HEK293T (cell line): ENCODE measurements around the gene KCNH3.

ENCODE experiments used
- CTCF ChIA-PET: fragments of 350-600 bp; formaldehyde crosslinking; extraction: SDS; loops from one replicate; lab custom pipeline; 2021; ENCODE audit warnings: antibody characterized with exemption, inconsistent platforms; lab: Yijun Ruan, JAX
- POLR2A ChIA-PET: fragments of 350-600 bp; formaldehyde crosslinking; extraction: SDS; loops from one replicate; lab custom pipeline; 2020; ENCODE audit warnings: antibody characterized with exemption, inconsistent platforms; lab: Yijun Ruan, JAX
- DNase-seq: peaks from one replicate; pipeline ENCODE4 v3.0.0; 2012; ENCODE audit warnings: mixed read lengths; ENCODE audit errors: extremely low spot score
- ARNT ChIP-seq: fragments of 450-650 bp; IDR thresholded peaks from 2 replicates; pipeline ENCODE4 v1.6.1; 2017; ENCODE audit warnings: mild to moderate bottlenecking
- BHLHE40 ChIP-seq: fragments of 450-650 bp; IDR thresholded peaks from 2 replicates; pipeline ENCODE4 v1.6.1; 2016; ENCODE audit warnings: mild to moderate bottlenecking, moderate library complexity, borderline replicate concordance
- CTBP1 ChIP-seq: fragments of 450-650 bp; IDR thresholded peaks from 2 replicates; pipeline ENCODE4 v1.6.1; 2016; ENCODE audit warnings: borderline replicate concordance
- ELF4 ChIP-seq: fragments of 450-650 bp; IDR thresholded peaks from 2 replicates; pipeline ENCODE4 v1.6.1; 2017; ENCODE audit warnings: antibody characterized with exemption
- FOXA1 ChIP-seq: fragments of 450-650 bp; IDR thresholded peaks from 2 replicates; pipeline ENCODE4 v1.6.1; 2016; ENCODE audit warnings: mild to moderate bottlenecking
- FOXK2 ChIP-seq: fragments of 450-650 bp; IDR thresholded peaks from 2 replicates; pipeline ENCODE4 v1.6.1; 2016; ENCODE audit warnings: mild to moderate bottlenecking
- FOXM1 ChIP-seq: fragments of 450-650 bp; IDR thresholded peaks from 2 replicates; pipeline ENCODE4 v1.6.1; 2017; ENCODE audit warnings: mild to moderate bottlenecking, borderline replicate concordance
- HDGF ChIP-seq: fragments of 450-650 bp; IDR thresholded peaks from 2 replicates; pipeline ENCODE4 v1.6.1; 2017; ENCODE audit warnings: antibody characterized with exemption, borderline replicate concordance
- L3MBTL2 ChIP-seq: fragments of 450-650 bp; conservative IDR thresholded peaks from 2 replicates; pipeline ENCODE4 v1.6.1; 2016; ENCODE audit warnings: mild to moderate bottlenecking
- LEF1 ChIP-seq: fragments of 450-650 bp; IDR thresholded peaks from 2 replicates; pipeline ENCODE4 v1.6.1; 2017; ENCODE audit warnings: mild to moderate bottlenecking, borderline replicate concordance
- NFRKB ChIP-seq: fragments of 450-650 bp; IDR thresholded peaks from 2 replicates; pipeline ENCODE4 v1.6.1; 2016; ENCODE audit warnings: mild to moderate bottlenecking, moderate library complexity
- SP1 ChIP-seq: fragments of 450-650 bp; IDR thresholded peaks from 2 replicates; pipeline ENCODE4 v1.6.1; 2017
- SUZ12 ChIP-seq: fragments of 450-650 bp; IDR thresholded peaks from 2 replicates; pipeline ENCODE4 v1.6.1; 2016; ENCODE audit warnings: mild to moderate bottlenecking
- TARDBP ChIP-seq: fragments of 450-650 bp; IDR thresholded peaks from 2 replicates; pipeline ENCODE4 v1.6.1; 2016
- ZNF384 ChIP-seq: fragments of 450-650 bp; IDR thresholded peaks from 2 replicates; pipeline ENCODE4 v1.6.1; 2016
- TF ChIP-seq, protein P1 (sequence below): fragments of 450-650 bp; IDR thresholded peaks from 2 replicates; pipeline ENCODE4 v1.6.1; 2016

Gene KCNH3

GRCh38 chr12:49540229-49541139, 1.7 kb downstream of the KCNH3 start:
- ChIA-PET CTCF (no interaction called here), POLR2A (interaction anchor here (1.3 kb wide), 1 partner anchor 10 kb away, joined by 3 read pairs; no protein-coding TSS in a partner anchor)
- TF ChIP-seq ARNT = no peak
- no peak for TF ChIP-seq L3MBTL2
- no peak for TF ChIP-seq CTBP1
- no peak for TF ChIP-seq FOXK2
- TF ChIP-seq NFRKB = no peak
- TF ChIP-seq, protein P1, sequence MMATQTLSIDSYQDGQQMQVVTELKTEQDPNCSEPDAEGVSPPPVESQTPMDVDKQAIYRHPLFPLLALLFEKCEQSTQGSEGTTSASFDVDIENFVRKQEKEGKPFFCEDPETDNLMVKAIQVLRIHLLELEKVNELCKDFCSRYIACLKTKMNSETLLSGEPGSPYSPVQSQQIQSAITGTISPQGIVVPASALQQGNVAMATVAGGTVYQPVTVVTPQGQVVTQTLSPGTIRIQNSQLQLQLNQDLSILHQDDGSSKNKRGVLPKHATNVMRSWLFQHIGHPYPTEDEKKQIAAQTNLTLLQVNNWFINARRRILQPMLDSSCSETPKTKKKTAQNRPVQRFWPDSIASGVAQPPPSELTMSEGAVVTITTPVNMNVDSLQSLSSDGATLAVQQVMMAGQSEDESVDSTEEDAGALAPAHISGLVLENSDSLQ = no peak
- no peak for TF ChIP-seq ZNF384
- TF ChIP-seq SP1 = no peak
- no peak for TF ChIP-seq TARDBP
- no peak for TF ChIP-seq FOXA1
- no peak for TF ChIP-seq ELF4
- no peak for TF ChIP-seq BHLHE40
- no peak for TF ChIP-seq LEF1
- TF ChIP-seq FOXM1 = no peak
- TF ChIP-seq HDGF = no peak
- TF ChIP-seq SUZ12 = no peak

GRCh38 chr12:49541140-49541861, 2.5 kb downstream of the KCNH3 start:
- DNase-seq = no peak
- CTCF ChIA-PET = interaction anchor here (1.2 kb wide), 1 partner anchor 13 kb away, joined by 4 read pairs; no protein-coding TSS in a partner anchor
- TF ChIP-seq FOXM1 (no peak), LEF1 (no peak), CTBP1 (no peak), NFRKB (no peak), HDGF (no peak)
- POLR2A ChIA-PET = no interaction called here

More at GRCh38 chr12:49540229-49541139, 1.7 kb downstream of the KCNH3 start:
- DNase-seq = no peak

- no peak for DNase-seq
- POLR2A ChIA-PET = no interaction called here
- CTCF ChIA-PET = interaction anchor here (1.2 kb wide), 1 partner anchor 12 kb away, joined by 4 read pairs; no protein-coding TSS in a partner anchor
- no peak for TF ChIP-seq ZNF384
Measured at GRCh38 chr12:49541911-49542505, 3.2 kb downstream of the KCNH3 start.

- DNase-seq = no peak
- ChIA-PET POLR2A (no interaction called here), CTCF (interaction anchor here (1.2 kb wide), 1 partner anchor 11 kb away, joined by 4 read pairs; no protein-coding TSS in a partner anchor)
- TF ChIP-seq LEF1 (no peak), FOXA1 (no peak), NFRKB (no peak), HDGF (no peak), SUZ12 (no peak), BHLHE40 (no peak), ELF4 (no peak)
- TF ChIP-seq, protein P1 = no peak
Measured at GRCh38 chr12:49542592-49543160, 3.8 kb downstream of the KCNH3 start.

GRCh38 chr12:49543221-49543913, 4.5 kb downstream of the KCNH3 start:
- POLR2A ChIA-PET = no interaction called here
- TF ChIP-seq HDGF = no peak
- TF ChIP-seq ZNF384 = no peak
- TF ChIP-seq LEF1 = no peak
- no peak for TF ChIP-seq NFRKB
- no peak for TF ChIP-seq FOXK2
- no peak for TF ChIP-seq BHLHE40
- TF ChIP-seq ELF4 = no peak
- TF ChIP-seq SUZ12 = no peak
- TF ChIP-seq TARDBP = no peak
- TF ChIP-seq, protein P1 = no peak
- TF ChIP-seq CTBP1 = no peak
- TF ChIP-seq SP1 = no peak
- no peak for TF ChIP-seq L3MBTL2
- TF ChIP-seq FOXA1 = no peak
- TF ChIP-seq ARNT = no peak
- TF ChIP-seq FOXM1 = no peak
- CTCF ChIA-PET = no interaction called here
- no peak for DNase-seq
